Dedifferentiated amniotic fluid mesenchymal stem cell (primary cell): ENCODE data around the gene EYS.
A peak's percentile ranks its signal among the peaks of the same experiment; 100 is the strongest.

Source experiments
- DNase-seq: peaks from one replicate; pipeline ENCODE4 v3.0.0-alpha.2; 2016; ENCODE audit errors: extremely low spot score

EYS gene

GRCh38 chr6:64310214-64310613 lies 1396.8 kb downstream of the EYS start:
- DNase-seq = no peak

- DNase-seq = no peak
These were observed 1405.5 kb downstream of the EYS start for GRCh38 chr6:64301307-64302236.

DNA sequence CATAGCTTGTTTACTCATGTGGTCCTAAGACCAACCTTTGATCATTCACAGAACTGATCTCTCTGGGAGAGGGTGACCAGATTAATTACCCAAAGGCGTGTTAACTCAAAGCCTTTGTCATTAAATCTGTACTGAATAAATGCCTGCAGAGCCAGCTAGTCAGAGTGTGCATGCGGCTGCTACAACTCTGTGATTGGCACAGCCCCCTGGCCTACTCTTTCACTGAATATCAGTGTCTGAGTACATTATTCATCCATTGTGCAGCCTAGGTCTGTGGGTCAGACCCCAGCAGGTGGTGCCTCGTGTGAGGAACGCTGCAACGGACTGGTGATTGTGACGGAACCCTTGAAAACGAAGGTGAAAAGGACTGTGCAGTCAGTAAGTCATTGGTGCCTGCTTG lies 1407.8 kb downstream of the EYS start:
- DNase-seq = no peak

GRCh38 chr6:64294034-64294433 lies 1413.0 kb downstream of the EYS start:
- no peak for DNase-seq

DNA sequence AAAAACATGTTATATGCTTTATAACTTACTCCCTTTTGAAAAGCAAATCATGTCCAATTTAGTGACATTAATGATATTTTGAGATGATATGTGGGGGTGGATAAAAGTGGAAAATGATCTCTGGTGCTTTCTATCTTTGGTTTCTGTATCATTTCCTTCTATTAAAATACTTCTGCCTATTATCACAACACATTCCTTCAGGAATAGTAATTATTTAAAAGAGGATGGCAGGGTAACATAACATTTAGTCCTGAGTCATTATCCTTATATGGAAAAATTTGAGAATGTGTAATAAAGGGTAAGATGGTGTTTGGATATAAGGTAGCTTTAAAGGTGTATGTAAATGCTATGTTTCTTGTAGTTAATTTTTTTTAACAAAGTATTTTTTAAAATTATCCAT lies 1413.7 kb downstream of the EYS start:
- no peak for DNase-seq

- no peak for DNase-seq
These were observed 1416.2 kb downstream of the EYS start for GRCh38 chr6:64290867-64291266.

DNA sequence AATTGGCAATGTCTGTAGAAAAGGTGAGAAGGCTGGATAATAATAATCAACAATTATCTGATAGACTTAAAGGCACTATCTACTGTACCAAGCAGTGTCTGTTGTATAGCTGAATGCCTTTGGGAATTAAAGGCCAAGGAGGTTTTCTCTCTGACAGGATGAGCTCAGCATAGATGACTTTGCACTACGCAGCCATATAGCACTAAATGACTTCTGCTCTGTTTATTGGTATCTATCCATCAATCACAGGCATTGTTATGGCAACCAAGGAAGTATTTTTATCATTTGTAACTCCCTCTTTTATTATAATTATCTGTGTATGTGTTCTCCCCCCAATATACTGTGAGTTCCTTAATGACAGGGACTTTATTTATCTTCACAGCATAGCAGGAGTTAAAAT lies 1417.1 kb downstream of the EYS start:
- no peak for DNase-seq

GRCh38 chr6:64288351-64288750 lies 1418.7 kb downstream of the EYS start:
- no peak for DNase-seq

DNA sequence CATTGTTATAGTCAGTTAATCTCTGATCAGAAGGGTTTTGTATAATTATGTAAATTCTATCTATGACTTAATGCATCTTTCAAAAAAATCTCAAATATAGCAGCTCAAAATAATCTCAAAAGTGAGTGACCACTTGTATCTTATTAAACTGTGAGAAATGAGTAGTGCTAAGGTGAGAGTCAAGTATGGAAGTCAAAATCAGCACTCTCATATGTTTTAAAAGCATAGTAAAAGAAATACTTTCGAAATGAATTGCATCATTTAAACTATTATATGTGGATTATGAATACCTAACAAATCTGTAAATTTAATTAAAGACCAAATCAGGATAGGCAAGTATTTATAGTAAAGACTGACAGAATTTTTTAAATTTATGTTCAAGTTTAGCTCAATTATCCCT lies 1425.9 kb downstream of the EYS start:
- no peak for DNase-seq

DNA sequence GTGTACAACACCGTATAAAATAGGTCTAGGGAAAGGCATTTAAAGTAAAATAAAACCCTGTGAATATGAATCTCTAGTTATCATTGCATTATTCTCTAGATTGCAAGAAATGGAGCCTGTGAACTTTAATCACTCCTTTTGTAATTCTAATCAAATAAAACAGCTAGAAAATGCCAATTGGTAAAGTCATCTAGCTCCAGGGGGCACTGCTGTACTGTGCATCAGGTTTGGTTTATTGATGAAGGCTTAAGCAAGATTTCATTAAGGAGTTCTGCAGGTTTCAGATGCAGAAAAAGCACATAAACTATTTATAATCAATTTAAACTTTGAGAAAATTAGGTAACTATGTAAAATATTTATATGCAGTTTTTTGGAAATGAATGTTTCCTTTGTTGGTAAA lies 1426.5 kb downstream of the EYS start:
- no peak for DNase-seq

DNA sequence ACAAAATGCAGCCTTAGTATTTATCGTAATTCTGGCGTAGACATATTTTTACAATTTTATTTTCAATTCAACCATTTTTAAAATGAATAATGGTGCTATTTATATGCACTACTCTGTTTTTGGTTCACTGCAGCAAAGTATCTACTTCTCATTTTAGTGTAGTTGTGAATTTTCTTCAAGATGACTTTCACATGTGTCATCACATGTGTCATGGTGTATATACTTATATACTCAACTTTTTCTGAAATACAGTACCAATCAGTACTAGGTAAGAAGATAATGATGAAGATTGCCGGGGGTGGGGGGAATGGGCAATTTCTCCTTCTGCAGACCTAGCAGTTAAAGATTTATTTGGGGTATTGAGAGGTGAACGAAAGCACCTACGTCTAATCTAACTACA lies 1436.9 kb downstream of the EYS start:
- no peak for DNase-seq

DNA sequence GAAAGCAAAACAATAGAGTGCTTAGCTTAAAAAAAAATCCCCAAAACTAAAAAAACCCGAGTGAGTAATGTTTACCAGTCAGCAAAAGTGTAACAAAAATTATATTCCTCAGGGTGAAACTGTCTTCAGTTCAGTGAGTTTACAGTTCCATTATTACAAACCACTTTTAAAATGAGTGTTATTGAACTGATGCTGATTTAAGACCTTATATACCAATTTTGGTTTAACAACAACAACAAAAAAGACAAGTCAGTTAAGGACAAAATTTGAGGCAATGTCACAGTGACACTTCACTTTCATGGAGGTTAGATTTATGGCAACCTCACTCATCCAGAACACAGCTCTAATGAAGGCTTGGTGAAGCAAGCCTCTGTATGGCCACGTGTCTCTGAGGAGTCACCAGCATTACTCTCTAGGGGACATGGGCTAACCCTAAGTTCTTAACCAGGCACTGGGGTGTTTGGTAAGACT lies 1440.6 kb downstream of the EYS start:
- DNase-seq = no peak

- DNase-seq = no peak
These were observed 1443.2 kb downstream of the EYS start for GRCh38 chr6:64263778-64264177.

DNA sequence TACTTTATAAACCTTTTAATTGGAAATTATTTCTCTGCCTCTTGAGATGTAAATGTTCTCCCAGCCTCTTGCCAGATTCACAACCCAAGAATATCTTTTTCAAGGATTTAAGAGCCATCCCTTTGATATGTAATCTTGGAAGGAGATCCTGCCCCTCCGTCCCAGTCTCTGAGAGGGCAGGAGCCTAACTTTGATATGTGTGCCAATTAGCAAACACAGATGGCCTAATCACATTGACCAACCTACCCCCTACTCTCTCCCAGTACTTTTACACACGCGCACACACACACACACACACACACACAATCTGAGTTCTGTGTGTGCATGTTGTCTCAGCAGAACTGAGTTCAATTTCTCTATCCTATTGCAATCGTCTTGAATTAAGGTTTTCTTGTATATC lies 1447.7 kb downstream of the EYS start:
- no peak for DNase-seq

DNA sequence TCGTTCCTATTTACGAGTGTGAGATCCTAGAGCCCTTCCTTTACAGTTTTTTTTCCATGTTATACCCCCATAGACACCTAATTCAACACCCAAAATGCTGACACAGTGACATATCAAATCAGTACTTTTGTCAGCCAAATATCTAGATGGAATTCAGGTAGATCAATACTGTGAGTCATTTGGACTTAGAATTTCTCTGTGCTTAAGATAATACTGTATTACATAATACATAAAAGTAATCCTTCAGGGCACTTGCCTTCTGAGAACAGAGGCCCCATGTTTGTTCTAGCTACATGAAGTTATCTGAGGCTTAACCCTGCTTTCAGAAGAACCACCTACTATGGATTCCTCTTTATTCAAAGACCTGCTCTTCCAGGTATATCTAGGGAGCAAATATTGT lies 1448.3 kb downstream of the EYS start:
- DNase-seq = no peak

- DNase-seq = peak; percentile 5
These were observed 1448.7 kb downstream of the EYS start for GRCh38 chr6:64258302-64258701.

GRCh38 chr6:64257586-64257985 lies 1449.4 kb downstream of the EYS start:
- no peak for DNase-seq

DNA sequence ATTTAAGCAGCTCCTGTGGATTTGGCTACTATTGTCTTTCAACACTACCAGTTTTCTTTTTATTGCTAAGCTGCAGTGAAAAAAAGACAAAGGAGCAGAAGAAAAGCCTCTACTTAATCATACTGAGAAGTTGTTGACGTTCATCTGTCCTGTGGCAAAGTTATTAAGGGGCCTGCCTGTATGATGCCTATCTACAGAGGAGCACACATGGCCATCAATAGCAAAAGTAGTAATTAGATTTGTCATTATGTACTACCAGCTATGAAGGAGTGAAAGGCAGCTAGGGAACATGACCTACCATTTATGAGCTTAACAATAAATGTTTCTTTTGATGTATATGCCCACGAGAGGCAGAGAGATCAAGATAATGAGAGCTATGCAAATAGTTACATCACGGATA lies 1450.5 kb downstream of the EYS start:
- DNase-seq = no peak

- no peak for DNase-seq
These were observed 1452.0 kb downstream of the EYS start for GRCh38 chr6:64255000-64255399.

DNA sequence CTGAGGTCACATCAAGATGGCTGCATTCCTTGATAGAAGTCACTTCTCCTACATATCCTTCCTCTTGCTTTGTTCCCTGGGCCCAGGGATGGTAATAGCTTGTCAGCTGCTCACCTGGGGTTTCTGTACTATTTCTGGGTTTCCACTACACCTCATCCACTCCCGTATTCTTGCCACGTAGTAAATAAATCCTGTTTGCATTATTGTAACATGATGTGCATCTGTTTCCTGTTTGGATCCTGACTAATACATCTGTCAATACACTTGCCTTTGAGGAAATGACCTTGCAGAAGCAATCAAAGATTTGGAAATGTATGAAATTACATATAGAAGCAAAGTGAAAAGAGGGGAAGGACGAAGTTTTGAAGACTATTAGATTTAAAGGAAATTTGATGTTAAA lies 1452.5 kb downstream of the EYS start:
- DNase-seq = no peak

GRCh38 chr6:64252256-64252655 lies 1454.8 kb downstream of the EYS start:
- no peak for DNase-seq

DNA sequence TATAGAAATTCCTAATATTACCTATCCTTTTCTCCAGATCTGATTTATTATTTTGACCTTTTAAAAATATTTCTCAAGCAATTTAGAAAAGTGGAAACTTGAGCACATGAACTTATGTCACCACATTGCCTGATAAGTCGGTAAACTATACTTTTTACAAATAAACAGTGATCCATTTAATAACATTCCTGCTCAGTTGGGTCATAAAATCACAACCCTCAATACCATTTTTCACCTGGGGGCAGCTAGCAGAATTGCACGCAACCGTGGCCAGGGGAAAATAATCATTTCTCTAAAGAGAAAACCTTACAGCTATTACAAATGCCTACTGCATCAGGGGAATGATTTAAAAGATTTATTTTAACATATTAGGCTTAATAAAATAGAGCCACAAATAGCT lies 1456.9 kb downstream of the EYS start:
- no peak for DNase-seq

GRCh38 chr6:64249115-64249514 lies 1457.9 kb downstream of the EYS start:
- no peak for DNase-seq

DNA sequence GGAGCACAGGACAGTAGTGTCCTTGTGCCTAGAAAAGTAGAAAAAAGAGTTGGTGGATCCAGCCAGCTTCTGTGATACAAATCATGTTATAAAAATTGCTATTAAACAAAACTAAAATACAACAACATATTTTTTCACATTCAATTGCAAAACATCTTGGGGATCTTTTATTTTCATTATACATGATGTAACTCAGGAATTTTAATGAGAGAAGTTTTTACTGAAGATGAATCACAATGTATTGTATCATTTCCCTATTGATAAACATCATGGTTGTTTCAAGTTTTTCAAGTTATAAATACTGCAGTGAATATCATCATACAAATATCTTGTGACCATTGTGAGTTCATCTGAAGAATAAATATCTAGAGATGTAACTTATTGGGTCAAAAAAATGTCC lies 1463.4 kb downstream of the EYS start:
- DNase-seq = peak; percentile 13
